HG03558 (cell line): ENCODE results near the gene ALKBH1.
"Not testable (repeated sequence)": the region's sequence is repeated elsewhere in the genome, so short reads cannot be mapped to it uniquely, and the experiment has no call there.

Source experiments
- ATAC-seq: cut with Tn5 transposase; IDR thresholded peaks from one replicate; pipeline ENCODE4 v1.9.1; 2021; ENCODE audit warnings: moderate number of reproducible peaks; ENCODE audit not compliant: unreplicated experiment; ENCODE audit errors: extremely low read depth

ALKBH1 gene

GRCh38 chr14:77674931-77675330, 32.9 kb downstream of the ALKBH1 start:
- no peak for ATAC-seq

- ATAC-seq: no peak
These were observed 34.6 kb downstream of the ALKBH1 start for GRCh38 chr14:77673193-77673592.

DNA sequence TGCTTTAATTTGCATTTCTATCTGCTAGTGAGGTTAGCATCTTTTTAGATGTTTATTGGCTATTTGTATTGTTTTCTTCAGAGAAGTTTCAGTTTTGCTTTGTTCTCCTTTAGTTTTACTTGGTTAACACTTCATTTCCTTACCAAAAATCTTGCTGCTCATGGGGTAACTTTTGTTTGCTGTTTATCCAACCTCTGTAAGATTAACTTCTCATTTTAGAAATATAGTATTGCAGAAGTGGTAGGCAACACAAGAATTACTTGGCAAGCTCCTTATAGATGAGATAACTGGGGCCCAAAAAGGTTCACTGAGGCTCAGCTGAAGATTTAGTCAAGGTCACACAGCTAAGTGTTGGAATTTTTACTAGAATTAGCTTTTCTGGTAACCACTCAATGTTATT, 40.5 kb downstream of the ALKBH1 start:
- no peak for ATAC-seq

- ATAC-seq: no peak
These were observed 44.5 kb downstream of the ALKBH1 start for GRCh38 chr14:77663293-77663692.

DNA sequence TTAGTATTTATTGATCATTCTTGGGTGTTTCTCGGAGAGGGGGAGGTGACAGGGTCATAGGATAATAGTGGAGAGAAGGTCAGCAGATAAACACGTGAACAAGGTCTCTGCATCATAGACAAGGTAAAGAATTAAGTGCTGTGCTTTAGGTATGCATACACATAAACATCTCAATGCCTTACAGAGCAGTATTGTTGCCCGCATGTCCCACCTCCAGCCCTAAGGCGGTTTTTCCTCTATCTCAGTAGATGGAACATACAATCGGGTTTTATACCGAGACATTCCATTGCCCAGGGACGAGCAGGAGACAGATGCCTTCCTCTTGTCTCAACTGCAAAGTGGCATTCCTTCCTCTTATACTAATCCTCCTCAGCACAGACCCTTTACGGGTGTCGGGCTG, 46.3 kb downstream of the ALKBH1 start:
- not testable (repeated sequence) for ATAC-seq

GRCh38 chr14:77660754-77661153, 47.1 kb downstream of the ALKBH1 start:
- no peak for ATAC-seq

- no peak for ATAC-seq
These were observed 48.0 kb downstream of the ALKBH1 start for GRCh38 chr14:77659831-77660230.

- no peak for ATAC-seq
These were observed 50.5 kb downstream of the ALKBH1 start for GRCh38 chr14:77657280-77657679.

- ATAC-seq: no peak
These were observed 53.8 kb downstream of the ALKBH1 start for GRCh38 chr14:77654001-77654441.

- no peak for ATAC-seq
These were observed 58.5 kb downstream of the ALKBH1 start for GRCh38 chr14:77649326-77649725.

- no peak for ATAC-seq
These were observed 59.2 kb downstream of the ALKBH1 start for GRCh38 chr14:77648520-77649200.

GRCh38 chr14:77647853-77648252, 60.0 kb downstream of the ALKBH1 start:
- ATAC-seq: no peak

DNA sequence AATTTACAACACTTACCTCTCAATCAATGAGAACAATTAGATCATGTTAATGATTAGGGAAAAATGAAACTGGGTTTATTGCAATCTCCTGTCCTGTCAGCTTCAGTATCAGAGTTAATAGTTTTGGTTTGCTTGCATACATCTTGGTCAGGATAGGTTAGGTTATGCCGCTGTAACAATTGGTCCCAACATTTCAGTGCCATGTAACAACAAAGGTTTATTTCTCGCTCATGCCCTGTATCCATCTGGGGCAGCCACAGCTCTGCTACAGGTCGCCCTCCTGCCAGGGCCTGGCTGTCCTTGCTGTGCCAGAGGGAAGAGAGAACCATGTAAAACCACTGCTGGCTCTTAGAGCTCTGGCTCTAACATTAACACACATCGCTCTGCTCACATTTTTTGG, 60.9 kb downstream of the ALKBH1 start:
- no peak for ATAC-seq

DNA sequence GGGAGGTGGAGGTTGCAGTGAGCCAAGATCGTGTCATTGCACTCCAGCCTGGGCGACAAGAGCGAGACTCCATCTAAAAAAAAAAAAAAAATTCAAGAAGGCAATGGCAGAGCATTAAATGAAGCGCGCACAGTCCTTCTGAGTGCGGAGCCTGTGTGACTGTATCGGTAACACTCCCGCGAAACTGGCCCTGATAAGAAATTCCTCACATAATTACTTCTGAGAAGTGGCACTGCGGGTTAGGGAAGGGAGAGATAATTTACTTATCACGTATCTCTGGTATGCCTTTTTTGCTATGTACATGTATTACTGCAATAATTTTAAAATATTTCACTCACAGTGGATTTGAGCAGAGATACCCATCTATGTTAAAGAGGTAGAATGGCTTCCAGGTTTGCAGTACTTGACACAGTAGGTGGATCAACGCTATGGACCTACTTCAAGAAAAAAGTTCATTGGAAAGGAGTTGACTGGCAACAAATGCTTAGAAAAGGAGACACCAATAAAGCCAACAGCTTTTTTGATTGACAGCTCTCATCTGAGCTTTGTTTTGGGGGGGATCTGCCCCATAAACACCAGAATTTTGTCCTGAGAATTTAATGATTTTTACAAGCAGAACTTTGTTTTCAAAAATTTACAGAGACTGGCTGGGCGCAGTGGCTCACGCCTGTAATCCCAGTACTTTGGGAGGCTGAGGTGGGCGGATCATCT, 62.1 kb downstream of the ALKBH1 start:
- ATAC-seq: no peak

- no peak for ATAC-seq
These were observed 65.4 kb downstream of the ALKBH1 start for GRCh38 chr14:77642407-77642806.

- no peak for ATAC-seq
These were observed 66.1 kb downstream of the ALKBH1 start for GRCh38 chr14:77641534-77642341.

DNA sequence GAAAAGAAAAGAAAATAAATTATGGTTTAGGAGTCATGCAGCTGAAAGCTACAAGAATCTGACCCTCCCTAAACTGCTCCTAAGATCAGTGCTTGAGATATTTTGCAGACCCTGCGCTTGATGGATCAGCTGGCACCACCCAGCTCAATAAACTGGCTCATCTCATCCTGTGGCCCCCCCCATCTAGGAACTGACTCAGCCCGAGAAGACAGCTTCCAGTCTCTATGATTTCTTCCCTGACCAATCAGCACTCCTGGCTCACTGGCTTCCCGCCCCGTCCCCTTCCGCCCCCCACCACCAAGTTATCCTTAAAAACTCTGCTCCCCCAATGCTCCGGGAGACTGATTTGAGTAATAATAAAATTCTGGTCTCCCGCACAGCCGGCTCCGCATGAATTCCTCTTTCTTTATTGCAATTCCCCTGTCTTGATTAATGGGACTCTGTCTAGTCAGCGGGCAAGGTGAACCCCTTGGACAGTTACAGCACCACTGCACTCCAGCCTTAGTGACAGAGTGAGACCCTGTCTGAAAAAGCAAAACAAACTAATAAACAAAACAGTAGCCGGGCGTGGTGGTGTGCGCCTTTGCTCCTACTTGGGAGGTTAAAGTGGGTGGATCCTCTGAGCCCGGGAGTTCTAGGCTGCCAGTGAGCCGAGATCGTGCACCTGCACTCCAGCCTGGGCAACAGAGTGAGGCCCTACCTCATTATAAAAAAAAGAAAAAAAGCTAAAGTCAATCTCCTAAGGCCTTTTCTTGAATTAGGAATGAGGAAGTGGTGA, 66.9 kb downstream of the ALKBH1 start:
- ATAC-seq: no peak

DNA sequence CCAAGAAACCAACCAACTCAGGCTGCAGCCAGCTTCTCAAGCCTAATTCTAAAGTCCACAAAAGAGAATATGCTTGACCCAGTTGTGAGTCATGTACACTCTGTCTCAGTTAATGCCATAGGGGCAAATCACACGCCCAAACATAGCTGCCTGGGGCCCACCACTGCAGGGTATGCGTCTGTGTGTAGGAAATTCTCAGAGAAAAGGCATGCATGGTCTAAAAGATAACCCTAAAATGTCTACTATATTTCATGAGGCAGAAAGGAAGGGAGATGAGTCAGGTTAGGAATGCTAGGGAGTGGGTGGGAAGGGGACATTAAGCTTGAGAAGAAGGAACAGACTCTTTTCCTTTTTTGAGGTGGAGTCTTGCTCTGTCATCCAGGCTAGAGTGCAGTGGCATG, 69.1 kb downstream of the ALKBH1 start:
- ATAC-seq: no peak

- ATAC-seq: not testable (repeated sequence)
These were observed 72.0 kb downstream of the ALKBH1 start for GRCh38 chr14:77635869-77636268.

DNA sequence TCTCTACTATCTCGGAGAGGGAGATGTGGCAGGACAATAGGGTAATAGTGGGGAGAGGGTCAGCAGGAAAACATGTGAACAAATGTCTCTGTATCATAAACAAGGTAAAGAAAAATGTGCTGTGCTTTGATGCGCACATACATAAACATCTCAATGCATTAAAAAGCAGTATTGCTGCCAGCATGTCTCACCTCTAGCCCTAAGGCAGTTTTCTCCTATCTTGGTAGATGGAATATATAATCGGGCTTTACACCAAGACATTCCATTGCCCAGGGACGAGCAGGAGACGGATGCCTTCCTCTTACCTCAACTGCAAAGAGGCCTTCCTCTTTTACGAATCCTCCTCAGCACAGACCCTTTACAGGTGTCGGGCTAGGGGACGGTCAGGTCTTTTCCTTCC, 72.4 kb downstream of the ALKBH1 start:
- ATAC-seq: not testable (repeated sequence)
